CMK (cell line): ENCODE results near the gene FAM184B.

Experiments used
- DNase-seq: peaks from one replicate; pipeline ENCODE4 v3.0.0-alpha.2; 2010; ENCODE audit warnings: low read depth

The FAM184B gene

GRCh38 chr4:17773135-17773698 is 8.2 kb downstream of the FAM184B start:
- no peak for DNase-seq

GRCh38 chr4:17771284-17771908 is 10.0 kb downstream of the FAM184B start:
- DNase-seq: no peak

GRCh38 chr4:17770845-17771244 is 10.6 kb downstream of the FAM184B start:
- no peak for DNase-seq

GRCh38 chr4:17769406-17770174 is 11.8 kb downstream of the FAM184B start:
- DNase-seq: no peak

GRCh38 chr4:17766826-17767458 is 14.5 kb downstream of the FAM184B start:
- DNase-seq: no peak

- no peak for DNase-seq
Measured at GRCh38 chr4:17765514-17766286, 15.7 kb downstream of the FAM184B start.

GRCh38 chr4:17763931-17764330 is 17.5 kb downstream of the FAM184B start:
- no peak for DNase-seq

GRCh38 chr4:17763416-17763815 is 18.0 kb downstream of the FAM184B start:
- no peak for DNase-seq

- DNase-seq: no peak
Measured at GRCh38 chr4:17762726-17763125, 18.7 kb downstream of the FAM184B start.

- no peak for DNase-seq
Measured at GRCh38 chr4:17761062-17761461, 20.4 kb downstream of the FAM184B start.

- no peak for DNase-seq
Measured at GRCh38 chr4:17760626-17761025, 20.8 kb downstream of the FAM184B start.

GRCh38 chr4:17758485-17758884 is 22.9 kb downstream of the FAM184B start:
- no peak for DNase-seq

GRCh38 chr4:17757621-17758020 is 23.8 kb downstream of the FAM184B start:
- no peak for DNase-seq

GRCh38 chr4:17753646-17754045 is 27.8 kb downstream of the FAM184B start:
- no peak for DNase-seq

- no peak for DNase-seq
Measured at GRCh38 chr4:17740702-17741101, 40.7 kb downstream of the FAM184B start.

GRCh38 chr4:17736484-17736883 is 44.9 kb downstream of the FAM184B start:
- no peak for DNase-seq

- DNase-seq: no peak
Measured at GRCh38 chr4:17726911-17727310, 54.5 kb downstream of the FAM184B start.

GRCh38 chr4:17723648-17724047 is 57.8 kb downstream of the FAM184B start:
- DNase-seq: no peak

GRCh38 chr4:17722356-17722700 is 59.1 kb downstream of the FAM184B start:
- DNase-seq: no peak

GRCh38 chr4:17721496-17722355 is 59.7 kb downstream of the FAM184B start:
- no peak for DNase-seq

- no peak for DNase-seq
Measured at GRCh38 chr4:17719106-17719505, 62.3 kb downstream of the FAM184B start.
